Stimulated activated CD8-positive, alpha-beta memory T cell treated with anti-CD3 and anti-CD28 coated beads, Interleukin-4, amount 100 ng/mL, for 1 hour (primary cell): ENCODE measurements around the gene FLYWCH1.

ENCODE experiments used
- DNase-seq, 2 donors: peaks; one replicate each; pipeline ENCODE4 v3.0.0-alpha.2; 2020; ENCODE audit warnings: low read depth in 2 of 2, low spot score in 1 of 2

FLYWCH1 gene, protein sequence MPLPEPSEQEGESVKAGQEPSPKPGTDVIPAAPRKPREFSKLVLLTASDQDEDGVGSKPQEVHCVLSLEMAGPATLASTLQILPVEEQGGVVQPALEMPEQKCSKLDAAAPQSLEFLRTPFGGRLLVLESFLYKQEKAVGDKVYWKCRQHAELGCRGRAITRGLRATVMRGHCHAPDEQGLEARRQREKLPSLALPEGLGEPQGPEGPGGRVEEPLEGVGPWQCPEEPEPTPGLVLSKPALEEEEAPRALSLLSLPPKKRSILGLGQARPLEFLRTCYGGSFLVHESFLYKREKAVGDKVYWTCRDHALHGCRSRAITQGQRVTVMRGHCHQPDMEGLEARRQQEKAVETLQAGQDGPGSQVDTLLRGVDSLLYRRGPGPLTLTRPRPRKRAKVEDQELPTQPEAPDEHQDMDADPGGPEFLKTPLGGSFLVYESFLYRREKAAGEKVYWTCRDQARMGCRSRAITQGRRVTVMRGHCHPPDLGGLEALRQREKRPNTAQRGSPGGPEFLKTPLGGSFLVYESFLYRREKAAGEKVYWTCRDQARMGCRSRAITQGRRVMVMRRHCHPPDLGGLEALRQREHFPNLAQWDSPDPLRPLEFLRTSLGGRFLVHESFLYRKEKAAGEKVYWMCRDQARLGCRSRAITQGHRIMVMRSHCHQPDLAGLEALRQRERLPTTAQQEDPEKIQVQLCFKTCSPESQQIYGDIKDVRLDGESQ

GRCh38 chr16:2911638-2912329, at the start of gene FLYWCH1:
Gene FLYWCH1 (plus strand): TSS chr16:2911931. CDS start chr16:2929686, 17,755 bp downstream.
- DNase-seq: peak; percentile 90 to 98

- no peak for DNase-seq
Measured at GRCh38 chr16:2865651-2866050, 46.1 kb upstream of the FLYWCH1 start.

GRCh38 chr16:2866431-2866830, 45.3 kb upstream of the FLYWCH1 start:
- no peak for DNase-seq

- no peak for DNase-seq
Measured at GRCh38 chr16:2867661-2867986, 44.1 kb upstream of the FLYWCH1 start.

- peak; percentile 89 to 90 for DNase-seq
Measured at GRCh38 chr16:2867987-2868789, 43.5 kb upstream of the FLYWCH1 start.

DNA sequence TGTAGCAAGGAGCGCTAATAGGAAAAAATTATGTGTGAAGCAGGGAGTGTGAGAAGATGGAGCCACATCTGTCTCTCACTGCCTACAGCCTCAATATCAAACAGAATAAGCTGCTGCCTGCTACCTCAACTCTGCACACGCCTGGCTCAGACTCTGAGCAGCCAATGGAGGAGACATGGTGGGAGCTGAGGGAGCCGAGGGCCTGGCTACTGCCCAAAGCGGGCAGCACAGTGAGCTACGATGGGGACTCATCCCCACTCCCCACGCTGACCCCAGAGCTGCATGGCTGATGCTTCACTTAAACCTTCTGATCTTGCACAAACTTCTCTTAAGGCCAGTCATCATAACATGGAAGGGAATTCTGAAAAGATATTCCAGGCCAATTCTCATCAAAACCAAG, 39.8 kb upstream of the FLYWCH1 start:
- no peak for DNase-seq

DNA sequence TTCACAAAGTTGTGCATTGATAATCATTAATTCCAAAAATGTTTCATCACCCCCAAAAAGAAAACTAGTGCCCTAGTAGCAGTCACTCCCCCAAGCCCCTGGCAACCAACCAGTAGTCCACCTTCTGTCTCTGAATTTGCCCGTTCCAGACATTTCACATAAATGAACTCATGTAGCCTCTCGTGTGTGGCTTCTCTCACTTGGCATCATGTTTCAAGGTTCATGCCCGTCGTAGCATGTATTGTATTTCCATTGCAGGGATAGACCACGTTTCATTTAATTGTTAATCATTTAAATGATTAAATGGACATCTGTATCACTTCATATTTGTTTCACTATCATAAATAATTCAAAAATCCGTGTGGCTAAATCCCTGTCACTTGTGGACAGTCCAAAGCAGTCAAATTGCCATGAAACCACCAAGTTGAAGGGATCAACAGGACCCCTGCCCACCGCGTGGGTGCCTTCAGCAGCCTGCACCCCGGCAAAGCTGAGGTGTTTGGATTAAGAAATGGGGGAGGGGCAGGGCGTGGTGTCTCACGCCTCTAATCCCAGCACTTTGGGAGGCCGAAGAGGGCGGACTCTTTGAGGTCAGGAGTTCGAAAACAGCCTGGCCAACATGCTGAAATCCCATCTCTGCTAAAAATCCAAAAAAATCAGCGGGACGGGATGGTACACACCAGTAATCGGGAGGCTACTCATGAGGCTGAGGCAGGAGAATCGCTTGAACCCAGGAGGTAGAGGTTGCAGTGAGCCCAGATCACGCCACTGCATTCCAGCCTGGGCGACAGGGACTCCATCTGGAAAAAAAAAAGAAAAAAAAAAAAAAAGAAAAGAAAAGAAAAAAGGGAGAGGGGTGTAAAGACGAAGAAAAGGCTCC, 37.5 kb upstream of the FLYWCH1 start:
- no peak for DNase-seq

DNA sequence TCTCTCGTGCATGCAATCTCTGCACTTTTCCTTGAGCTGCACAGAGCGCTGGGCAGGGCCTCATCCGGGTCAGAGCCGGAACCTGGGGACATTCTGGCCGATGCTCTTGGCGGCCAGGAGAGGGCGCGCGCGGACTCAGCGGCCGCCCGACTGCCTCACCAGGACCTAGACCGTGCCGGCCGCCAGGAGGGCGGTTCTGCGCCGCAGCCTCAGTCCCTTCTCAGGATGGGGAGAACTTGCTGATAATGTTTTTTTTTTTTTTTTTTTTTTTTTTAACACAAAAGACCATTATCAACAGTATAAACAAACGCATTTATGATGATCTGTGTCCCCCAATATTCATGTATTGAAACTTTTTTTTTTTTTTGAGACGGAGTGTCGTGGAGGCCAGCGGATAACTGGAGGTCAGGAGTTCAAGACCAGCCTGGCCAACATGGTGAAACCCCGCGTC, 36.8 kb upstream of the FLYWCH1 start:
- DNase-seq: peak; percentile 32

DNA sequence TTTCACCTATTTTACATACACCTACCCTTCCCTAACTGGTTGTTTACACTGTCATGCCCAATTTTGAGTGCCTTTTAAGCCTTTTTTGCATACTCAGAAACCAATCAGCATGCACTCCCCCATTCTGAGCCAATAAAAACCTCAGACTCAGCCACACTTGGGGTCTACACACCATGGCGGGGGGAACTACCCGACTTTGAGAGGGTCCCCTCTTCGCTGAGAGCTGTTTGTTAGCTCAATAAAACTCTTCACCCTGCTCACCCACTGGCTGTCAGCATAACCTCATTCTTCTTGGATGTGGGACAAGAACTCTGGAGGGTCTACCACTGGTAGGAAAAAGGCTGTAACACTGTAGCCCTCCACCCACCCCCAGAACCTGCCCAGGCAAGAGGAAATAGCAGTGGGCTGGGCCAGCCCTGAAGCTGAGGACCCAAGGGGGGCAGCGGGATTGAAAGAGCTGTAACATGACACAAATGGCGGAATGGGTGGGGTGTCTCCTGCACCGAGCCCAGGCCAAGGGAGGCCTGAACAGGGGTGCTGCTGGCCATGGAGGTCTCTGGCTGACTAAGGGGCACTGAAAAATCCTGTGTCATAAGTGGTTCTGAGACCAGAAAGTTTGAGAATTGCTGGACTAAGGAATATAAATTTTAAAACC, 31.8 kb upstream of the FLYWCH1 start:
- DNase-seq: no peak

GRCh38 chr16:2881783-2882649, 29.7 kb upstream of the FLYWCH1 start:
- DNase-seq: no peak

DNA sequence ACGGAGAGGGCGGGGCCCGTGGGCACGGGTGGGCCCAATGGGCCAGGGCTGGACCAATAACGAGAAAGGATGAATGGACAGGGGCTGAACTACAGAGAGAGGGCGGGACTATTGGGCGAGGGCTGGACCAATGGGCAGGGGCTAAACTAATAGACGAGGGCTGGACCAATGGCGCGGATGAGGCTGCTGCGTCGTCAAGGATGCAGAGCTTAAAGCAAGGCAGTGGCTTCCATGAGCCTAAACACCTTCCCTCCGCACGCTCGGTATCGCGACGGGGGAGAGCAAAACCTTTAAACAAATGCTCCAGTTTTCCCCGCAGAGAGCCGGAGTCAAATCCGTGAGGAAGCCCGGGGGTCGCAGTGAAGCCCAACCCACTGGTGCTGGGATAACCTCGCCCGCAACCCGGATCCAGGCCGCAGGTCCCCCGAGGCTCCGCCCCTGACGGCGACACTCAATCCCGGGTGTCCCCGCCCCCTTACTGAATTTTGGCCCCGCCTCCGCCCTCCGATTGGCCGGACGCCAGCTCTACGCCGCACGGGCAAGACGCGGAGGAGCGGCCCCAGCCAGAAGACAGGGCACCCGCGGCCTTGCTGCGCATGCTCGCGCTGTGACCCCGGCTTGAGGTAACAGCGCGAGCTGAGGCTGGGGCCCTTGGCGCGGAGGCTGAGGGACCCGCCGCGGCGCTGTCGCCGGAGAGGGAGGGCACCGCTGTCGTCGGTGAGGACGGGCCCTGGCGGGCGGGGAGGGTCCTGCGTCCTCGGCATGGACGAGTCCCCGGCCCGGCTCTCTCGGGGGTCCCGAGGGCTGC, 28.9 kb upstream of the FLYWCH1 start, which contains the start of gene FLYWCH2:
Gene FLYWCH2 (plus strand): TSS at position 566 of the 808 bp plus-strand sequence. CDS start 13,235 bp downstream, outside the sequence.
- peak; percentile 99 to 100 for DNase-seq

GRCh38 chr16:2883458-2883908, 28.2 kb upstream of the FLYWCH1 start:
- DNase-seq: no peak

- DNase-seq: no peak
Measured at GRCh38 chr16:2884041-2884451, 27.7 kb upstream of the FLYWCH1 start.

- DNase-seq: no peak
Measured at GRCh38 chr16:2894231-2894630, 17.5 kb upstream of the FLYWCH1 start.

DNA sequence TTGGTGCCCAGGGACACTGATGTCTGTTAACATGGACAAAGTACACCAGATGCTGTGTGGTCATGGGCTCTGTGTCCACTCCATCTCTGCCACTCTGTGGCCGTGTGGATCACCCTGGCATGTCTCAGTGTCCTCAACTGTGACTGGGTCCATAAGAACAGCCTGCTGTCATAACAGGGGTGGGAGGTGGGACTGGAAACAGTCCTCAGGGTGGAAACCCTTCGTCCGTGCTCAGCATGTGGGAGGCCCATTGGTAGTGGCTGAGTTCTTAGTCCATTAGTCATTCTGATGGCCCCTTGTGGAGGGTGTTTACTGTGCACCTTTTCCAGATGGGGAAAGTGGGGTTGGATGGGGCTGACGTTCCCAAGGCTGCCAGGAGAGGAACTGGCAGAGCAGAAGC, 15.9 kb upstream of the FLYWCH1 start:
- no peak for DNase-seq

- DNase-seq: no peak
Measured at GRCh38 chr16:2896480-2897010, 15.2 kb upstream of the FLYWCH1 start.

- no peak for DNase-seq
Measured at GRCh38 chr16:2897110-2897509, 14.6 kb upstream of the FLYWCH1 start.
